ENCODE data around the gene ICAM4.

Gene ICAM4

DNA sequence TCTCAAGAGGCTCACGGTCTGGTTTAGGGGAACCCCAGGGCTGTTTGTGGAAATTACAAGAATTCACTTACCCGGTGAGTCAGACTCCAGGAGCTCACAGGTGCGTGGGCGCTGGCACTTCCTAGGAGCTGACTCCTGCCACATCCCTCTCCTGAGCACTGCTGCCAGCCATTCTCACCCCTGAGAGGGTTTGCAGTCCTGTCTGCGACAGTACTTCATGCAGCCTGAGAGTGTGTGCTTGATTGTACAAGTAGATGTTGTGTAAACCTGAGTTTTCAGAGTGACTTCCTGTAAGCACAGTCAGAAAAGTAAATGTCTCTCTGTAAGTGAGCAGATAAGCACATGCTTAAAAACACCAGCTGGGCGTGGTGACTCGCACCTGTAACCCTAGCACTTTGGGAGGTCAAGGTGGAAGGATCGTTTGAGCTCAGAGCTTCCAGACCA lies 26.6 kb upstream of the ICAM4 start:
- no peaks in the 10 kb centered on the region for H3K4me1 Mint-ChIP-seq
- no peaks in the 10 kb centered on the region for H3K27me3 Mint-ChIP-seq (ENCODE audit: low read depth)
- no peak overlapping the region for H3K27ac Mint-ChIP-seq
- no peaks in the 10 kb centered on the region for H3K9me3 Mint-ChIP-seq
- no peak for TF ChIP-seq CTCF (IDR thresholded peaks at IDR 0.05; ENCODE audit: unreplicated experiment in 3 of 3)
- H3K36me3 Mint-ChIP-seq (ENCODE audit: low read depth), result peaks cover 23% of the 10 kb centered on the region
- H3K4me3 Mint-ChIP-seq, result no peak overlapping the region

DNA sequence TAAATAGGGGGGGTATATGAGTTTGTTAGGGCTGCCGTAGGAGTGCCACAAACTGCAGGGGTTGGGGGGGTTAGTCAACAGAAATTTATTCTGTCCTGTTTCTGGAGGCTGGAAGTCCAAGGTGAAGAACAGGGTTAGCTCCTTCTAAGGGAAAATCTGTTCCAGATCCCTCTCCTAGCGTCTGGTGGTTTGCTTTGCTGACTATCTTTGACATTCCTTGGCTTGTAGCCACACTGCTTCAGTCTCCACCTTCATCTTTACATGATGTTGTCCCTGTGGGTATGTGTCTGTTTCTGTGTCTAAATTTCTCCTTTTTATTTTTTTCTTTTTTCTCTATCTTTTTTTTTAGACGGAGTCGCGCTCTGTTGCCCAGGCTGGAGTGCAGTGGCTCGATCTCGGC lies 24.0 kb upstream of the ICAM4 start:
- Mint-ChIP-seq H3K9me3 (no peaks in the 10 kb centered on the region), H3K36me3 (ENCODE audit: low read depth) (peaks cover 6% of the 10 kb centered on the region), H3K4me3 (no peak overlapping the region), H3K4me1 (no peaks in the 10 kb centered on the region), H3K27ac (no peak overlapping the region), H3K27me3 (ENCODE audit: low read depth) (peaks cover 2% of the 10 kb centered on the region)
- TF ChIP-seq CTCF (IDR thresholded peaks at IDR 0.05; ENCODE audit: unreplicated experiment in 3 of 3), result no peak

DNA sequence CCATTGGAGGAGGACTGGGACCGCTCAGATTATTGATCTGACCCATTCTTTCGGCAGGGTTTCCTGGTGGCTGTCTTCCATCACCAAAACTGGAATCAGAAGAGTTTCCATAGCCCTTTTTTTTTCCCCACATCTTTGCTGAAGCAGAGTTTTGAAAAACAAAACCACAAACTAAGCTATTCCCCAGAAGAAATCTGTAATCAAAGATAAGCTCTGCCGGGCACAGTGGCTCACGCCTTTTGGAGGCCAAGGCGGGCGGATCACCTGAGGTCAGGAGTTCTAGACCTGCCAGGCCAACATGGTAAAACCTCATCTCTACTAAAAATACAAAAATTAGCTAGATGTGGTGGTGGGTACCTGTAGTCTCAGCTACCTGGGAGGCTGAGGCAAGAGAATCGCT lies 20.0 kb upstream of the ICAM4 start:
- H3K36me3 Mint-ChIP-seq (ENCODE audit: low read depth), result no peaks in the 10 kb centered on the region
- no peaks in the 10 kb centered on the region for H3K9me3 Mint-ChIP-seq
- no peaks in the 10 kb centered on the region for H3K4me1 Mint-ChIP-seq
- peaks cover 42% of the 10 kb centered on the region for H3K27me3 Mint-ChIP-seq (ENCODE audit: low read depth)
- no peak for TF ChIP-seq CTCF (IDR thresholded peaks at IDR 0.05; ENCODE audit: unreplicated experiment in 3 of 3)
- no peak overlapping the region for H3K4me3 Mint-ChIP-seq
- H3K27ac Mint-ChIP-seq, result no peak overlapping the region

DNA sequence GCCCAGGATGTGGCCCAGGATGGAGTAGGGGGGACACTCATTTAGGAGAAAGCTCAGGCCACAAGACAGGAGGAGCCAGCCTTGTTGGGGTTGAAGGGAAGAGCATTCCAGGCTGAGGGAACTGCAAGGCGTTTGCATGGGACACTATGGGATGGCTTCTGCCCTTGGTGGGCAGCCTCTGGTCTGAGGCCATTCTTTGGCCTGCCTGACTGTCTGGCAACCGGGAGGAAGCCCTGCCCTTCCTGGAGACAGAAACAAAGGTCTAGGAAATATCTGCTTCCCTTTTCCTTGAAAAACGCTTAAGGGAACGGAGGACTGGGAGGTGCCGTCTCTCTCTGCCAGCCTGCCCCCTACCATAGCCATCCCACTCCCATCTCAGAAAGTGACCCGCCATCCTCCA lies 18.7 kb upstream of the ICAM4 start:
- no peaks in the 10 kb centered on the region for H3K4me1 Mint-ChIP-seq
- H3K4me3 Mint-ChIP-seq, result no peak overlapping the region
- H3K36me3 Mint-ChIP-seq (ENCODE audit: low read depth), result no peaks in the 10 kb centered on the region
- H3K27me3 Mint-ChIP-seq (ENCODE audit: low read depth), result peaks cover 55% of the 10 kb centered on the region
- no peak for TF ChIP-seq CTCF (IDR thresholded peaks at IDR 0.05; ENCODE audit: unreplicated experiment in 3 of 3)
- peak overlapping the region in 1 of 3 experiments; percentile 49 for H3K27ac Mint-ChIP-seq
- H3K9me3 Mint-ChIP-seq, result no peaks in the 10 kb centered on the region

GRCh38 chr19:10269333-10270179 lies 17.2 kb upstream of the ICAM4 start:
- Mint-ChIP-seq H3K36me3 (ENCODE audit: low read depth) (no peaks in the 10 kb centered on the region), H3K27me3 (ENCODE audit: low read depth) (peaks cover 70% of the 10 kb centered on the region), H3K9me3 (no peaks in the 10 kb centered on the region), H3K27ac (no peak overlapping the region), H3K4me1 (no peaks in the 10 kb centered on the region), H3K4me3 (peak overlapping the region; percentile 42 to 62 (median 57))
- TF ChIP-seq CTCF (IDR thresholded peaks at IDR 0.05; ENCODE audit: unreplicated experiment in 3 of 3), result peak; percentile 92 to 95 (median 93)

DNA sequence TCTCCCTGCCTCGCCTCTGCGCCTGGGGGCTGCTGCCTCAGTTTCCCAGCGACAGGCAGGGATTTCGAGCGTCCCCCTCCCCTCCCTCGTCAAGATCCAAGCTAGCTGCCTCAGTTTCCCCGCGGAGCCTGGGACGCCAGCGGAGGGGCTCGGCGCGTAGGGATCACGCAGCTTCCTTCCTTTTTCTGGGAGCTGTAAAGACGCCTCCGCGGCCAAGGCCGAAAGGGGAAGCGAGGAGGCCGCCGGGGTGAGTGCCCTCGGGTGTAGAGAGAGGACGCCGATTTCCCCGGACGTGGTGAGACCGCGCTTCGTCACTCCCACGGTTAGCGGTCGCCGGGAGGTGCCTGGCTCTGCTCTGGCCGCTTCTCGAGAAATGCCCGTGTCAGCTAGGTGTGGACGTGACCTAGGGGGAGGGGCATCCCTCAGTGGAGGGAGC lies 16.6 kb upstream of the ICAM4 start:
- no peak for TF ChIP-seq CTCF (IDR thresholded peaks at IDR 0.05; ENCODE audit: unreplicated experiment in 3 of 3)
- no peaks in the 10 kb centered on the region for H3K36me3 Mint-ChIP-seq (ENCODE audit: low read depth)

More for the DNA sequence above, 16.6 kb upstream of the ICAM4 start:
- no peak overlapping the region for H3K27ac Mint-ChIP-seq
- peaks cover 77% of the 10 kb centered on the region for H3K27me3 Mint-ChIP-seq (ENCODE audit: low read depth)
- no peaks in the 10 kb centered on the region for H3K9me3 Mint-ChIP-seq
- H3K4me1 Mint-ChIP-seq, result no peaks in the 10 kb centered on the region
- peak overlapping the region in 1 of 3 experiments; percentile 62 for H3K4me3 Mint-ChIP-seq
